Eye (tissue), 1 donor: Measurements from ENCODE around the gene PSMG4.
A peak's percentile ranks its signal among the peaks of the same experiment; 100 is the strongest.

ENCODE experiments used
- DNase-seq: peaks from one replicate; pipeline ENCODE4 v3.0.0-alpha.2; 2015

Gene PSMG4

GRCh38 chr6:3311826-3312225, 53.1 kb downstream of the PSMG4 start:
- no peak for DNase-seq

GRCh38 chr6:3312604-3313231, 54.0 kb downstream of the PSMG4 start:
- peak; percentile 44 for DNase-seq

GRCh38 chr6:3314176-3314575, 55.4 kb downstream of the PSMG4 start:
- no peak for DNase-seq

- DNase-seq = no peak
Measured at GRCh38 chr6:3314621-3315467, 56.1 kb downstream of the PSMG4 start.

- no peak for DNase-seq
Measured at GRCh38 chr6:3315841-3316240, 57.1 kb downstream of the PSMG4 start.

GRCh38 chr6:3316331-3316730, 57.6 kb downstream of the PSMG4 start:
- DNase-seq = no peak

GRCh38 chr6:3316818-3317217, 58.1 kb downstream of the PSMG4 start:
- no peak for DNase-seq
